GM19023 (cell line): ENCODE results near the gene POC1A.

Experiments
- ATAC-seq: cut with Tn5 transposase; IDR thresholded peaks from one replicate; pipeline ENCODE4 v1.9.1; 2021; ENCODE audit warnings: mild to moderate bottlenecking, moderate library complexity; ENCODE audit not compliant: unreplicated experiment

Gene POC1A

GRCh38 chr3:52132041-52132440 is 22.2 kb downstream of the POC1A start:
- no peak for ATAC-seq

- no peak for ATAC-seq
Observed at GRCh38 chr3:52130966-52131622, 23.1 kb downstream of the POC1A start.

DNA sequence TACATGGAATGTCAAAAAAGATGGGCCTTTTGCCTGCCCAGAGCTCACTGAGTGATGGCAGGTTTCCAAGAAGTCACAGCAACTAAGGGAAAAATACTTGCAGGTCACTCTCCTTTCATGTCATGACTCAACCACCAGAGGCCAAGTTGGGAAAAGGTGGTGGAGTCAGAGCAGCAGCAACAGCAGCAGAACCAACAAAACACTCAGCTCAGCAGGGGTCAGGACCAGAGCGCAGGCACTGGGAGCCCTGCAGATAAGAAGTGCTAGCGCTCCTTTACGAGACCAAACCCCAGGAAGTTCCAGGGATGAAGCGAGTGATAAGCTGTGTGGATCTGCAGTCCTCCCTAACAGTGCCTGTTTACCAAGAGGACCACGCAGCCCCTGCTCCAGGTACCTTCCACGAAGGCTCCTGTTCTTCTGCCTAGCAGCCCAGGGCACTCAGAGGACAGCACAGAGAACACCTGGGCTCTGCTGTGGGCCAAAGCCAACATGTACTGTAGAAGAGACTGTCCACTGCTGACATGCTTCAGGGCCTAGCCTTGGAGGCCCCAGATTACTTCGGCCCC is 26.0 kb downstream of the POC1A start:
- ATAC-seq = no peak

DNA sequence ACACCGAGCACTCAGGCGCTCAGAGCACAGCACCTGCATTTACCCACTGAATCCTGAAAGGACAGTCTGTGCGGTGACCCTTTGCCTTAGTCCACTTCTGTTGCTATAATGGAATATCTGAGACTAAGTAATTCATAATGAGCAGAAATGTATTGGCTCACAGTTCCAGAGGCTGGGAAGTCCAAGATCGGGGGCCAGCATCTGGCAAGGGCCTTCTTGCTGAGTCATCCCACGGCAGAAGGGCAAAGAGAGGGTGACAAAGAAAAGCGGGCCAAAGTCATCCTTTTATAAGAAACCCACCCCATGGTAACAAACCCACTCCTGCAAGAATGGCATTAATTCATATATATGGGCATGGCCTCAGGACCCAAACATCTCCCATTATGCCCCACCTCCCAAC is 27.7 kb downstream of the POC1A start:
- ATAC-seq = no peak

GRCh38 chr3:52126036-52126435 is 28.2 kb downstream of the POC1A start:
- no peak for ATAC-seq

DNA sequence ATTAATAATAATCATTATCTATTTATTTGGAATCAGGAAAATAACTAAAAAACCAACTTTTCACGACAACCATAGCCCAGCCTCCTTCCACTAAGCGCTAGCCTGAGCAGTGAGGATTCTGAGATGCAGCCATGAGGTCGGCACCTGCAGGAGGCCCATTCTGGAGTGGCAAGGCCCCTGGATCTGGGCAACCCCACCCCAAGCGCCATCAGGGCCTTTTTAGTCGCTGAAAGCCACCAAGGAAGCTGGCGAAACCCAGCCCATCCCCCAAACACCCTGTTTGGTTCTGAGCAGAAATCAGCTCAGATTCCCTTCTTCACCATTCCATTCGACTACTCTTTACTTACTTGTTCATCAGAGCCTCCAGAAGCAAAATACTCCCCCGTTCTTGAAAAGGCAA is 29.5 kb downstream of the POC1A start:
- ATAC-seq = no peak

DNA sequence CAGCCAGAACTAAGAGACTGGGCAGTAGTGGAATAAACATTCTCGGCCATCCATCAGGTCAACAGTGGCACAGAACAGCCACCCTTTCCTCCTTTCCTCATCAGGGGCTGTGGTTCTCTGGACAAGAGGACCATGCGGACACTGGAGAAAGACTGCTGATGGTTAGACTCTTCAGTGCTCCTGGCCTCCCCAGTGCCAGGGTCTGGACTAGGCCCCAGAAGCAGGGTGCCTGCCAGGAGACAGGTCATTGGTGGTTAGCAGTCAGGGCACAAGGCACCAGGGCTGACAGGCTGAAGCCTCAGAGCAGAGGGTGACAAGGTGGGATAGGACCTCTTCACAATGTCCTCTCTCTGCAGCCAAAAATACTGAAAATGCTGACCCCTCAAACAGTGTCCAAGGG is 30.1 kb downstream of the POC1A start:
- ATAC-seq = no peak

- ATAC-seq = no peak
Observed at GRCh38 chr3:52123106-52123725, 31.0 kb downstream of the POC1A start.

DNA sequence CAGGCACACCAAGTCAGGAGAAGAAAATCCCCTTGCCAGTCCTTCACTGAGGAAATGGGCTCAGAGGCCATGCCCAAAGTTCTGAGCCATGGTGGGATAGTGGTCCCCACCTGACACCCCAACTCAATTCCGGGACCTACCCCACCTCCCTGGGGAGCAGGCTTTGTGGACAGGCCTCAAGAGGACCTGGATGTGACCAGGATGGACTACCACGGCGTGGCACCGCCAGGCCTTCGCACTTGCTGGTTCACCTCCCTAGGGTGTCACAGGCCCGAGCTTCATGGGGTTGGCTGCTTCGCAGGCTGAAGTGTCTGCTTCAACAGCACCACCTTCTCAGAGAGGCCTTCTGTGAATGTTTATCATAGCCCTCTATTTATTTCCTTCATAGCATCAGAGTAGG is 31.7 kb downstream of the POC1A start:
- no peak for ATAC-seq

DNA sequence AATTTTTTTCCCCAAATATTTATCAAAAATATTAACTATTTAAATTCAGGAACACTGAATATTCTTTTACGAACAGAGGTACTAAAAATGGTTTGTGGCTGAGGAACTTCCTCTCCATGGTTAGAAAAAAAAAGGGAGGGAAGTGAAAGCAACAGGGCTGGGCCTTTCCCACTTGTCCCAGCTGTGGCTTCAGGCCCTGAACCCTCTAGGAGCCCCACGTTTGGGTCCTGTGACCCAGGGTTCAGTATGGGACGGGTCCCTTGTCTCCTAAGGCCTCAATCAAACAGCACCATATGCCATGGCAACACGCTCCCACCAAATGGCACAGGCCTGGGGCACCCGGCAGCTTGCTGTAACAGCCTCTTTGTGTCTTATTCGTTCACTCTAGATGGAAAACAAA is 32.4 kb downstream of the POC1A start:
- ATAC-seq = no peak

DNA sequence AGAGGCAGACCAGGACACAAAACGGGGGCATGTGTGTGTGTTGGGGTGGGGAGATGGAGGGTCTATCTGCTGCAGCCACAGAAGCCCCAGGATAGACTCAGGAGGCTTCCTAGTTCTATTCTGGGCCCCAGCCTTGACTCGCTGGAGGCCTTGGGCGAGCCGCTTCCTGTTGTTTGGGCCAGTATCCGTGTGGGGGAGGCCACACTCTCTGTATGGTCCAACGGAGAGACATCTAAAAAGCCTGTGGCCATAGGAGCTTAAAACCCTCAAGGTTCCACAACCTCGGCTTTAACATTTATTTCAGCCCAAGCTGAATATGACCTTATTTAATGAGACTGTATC is 32.8 kb downstream of the POC1A start:
- no peak for ATAC-seq

DNA sequence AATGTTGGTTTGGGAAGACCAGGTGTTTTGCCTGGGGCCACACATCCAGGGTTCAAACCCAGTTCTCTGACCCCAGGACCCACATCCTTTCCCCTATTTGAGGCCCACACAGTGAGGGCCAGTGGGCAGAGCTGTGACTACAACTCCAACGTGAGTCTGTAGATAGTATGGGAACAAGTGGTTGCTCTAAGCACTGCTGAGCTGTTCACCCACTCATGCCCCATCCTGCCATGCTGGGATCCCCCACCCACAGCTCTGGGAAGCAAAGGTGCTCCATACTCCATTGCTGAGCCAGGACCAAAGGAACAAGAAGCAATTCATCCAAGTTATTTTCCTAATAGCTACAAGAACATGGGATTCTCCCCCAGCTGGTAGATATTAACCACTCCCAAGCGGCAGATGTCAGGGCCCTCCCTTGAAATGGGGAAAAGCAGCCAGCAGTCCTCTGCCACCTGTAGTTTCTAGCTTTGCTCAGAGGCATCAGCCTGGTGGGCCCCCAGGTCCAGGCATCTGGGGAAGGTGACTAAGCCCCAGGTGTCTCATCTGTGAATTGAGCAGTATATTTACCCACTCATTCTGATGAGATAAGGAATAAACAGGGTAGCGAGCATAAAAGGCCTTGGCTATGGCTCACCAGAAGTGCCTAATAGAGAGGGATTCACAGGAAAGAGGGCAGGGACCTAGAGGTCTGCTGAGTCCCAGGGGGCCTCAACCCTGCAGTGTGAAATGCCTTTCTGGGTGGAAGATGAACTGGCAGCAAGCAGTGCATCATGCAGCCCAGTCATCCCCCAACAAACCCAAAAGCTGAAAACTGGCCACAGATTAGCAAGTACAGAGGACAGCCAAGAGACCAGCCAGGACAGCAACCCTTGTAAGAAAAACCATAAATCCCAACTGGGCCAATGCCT is 33.4 kb downstream of the POC1A start:
- no peak for ATAC-seq

- ATAC-seq = no peak
Observed at GRCh38 chr3:52119826-52120225, 34.4 kb downstream of the POC1A start.

- ATAC-seq = no peak
Observed at GRCh38 chr3:52119099-52119498, 35.1 kb downstream of the POC1A start.

DNA sequence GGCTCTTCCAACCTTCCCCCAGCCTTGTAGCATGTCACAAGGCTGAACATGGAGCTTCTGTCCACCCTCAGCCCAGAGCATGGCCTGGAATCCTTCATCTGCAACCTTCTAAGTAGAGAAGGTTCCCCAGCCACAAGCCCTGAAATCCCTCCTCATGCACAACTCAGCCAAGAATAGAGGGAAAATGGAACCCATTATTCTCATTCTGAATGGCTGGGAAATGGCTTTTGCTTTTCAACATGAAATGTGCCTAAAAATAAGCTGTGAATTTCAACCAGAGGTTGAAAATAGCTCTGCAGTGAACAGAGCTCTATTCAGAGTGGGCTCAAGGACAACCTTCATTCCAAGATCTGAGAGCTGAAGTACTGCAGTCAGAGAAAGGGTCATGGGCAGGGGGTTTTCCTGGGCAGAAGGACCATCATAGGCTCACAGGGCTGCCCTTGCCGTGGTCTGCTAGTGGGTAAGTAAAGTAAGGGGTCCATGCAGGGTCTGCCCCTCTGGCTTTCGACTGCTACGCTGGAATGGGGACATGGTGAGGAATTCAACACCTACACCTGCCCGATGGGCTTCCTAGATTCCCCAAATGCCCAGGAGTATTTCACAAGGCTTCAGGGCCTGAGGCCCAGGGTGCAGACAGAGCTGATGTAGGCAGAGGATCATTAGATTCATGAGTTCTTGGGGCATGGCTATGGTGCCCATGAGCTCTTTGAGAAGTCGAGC is 35.9 kb downstream of the POC1A start:
- no peak for ATAC-seq

DNA sequence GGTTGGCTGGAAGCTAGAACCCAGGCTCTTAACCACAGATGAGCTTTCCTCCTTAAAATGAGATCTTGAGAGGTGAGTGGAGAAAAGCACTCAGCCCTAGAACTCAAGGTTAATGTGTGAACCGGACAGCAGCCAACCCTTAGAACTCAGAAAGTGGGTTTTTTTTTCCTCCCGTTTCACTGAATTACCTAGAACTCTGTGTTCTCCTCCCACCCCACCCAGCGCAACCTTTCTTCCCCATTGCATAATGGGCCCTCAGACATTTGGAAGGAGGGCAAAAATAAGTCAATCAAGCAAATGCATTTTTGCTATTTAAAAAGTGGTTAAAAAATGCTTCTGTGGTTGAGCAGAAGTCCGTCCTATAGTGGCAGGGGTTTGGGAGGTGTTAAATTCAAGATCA is 36.7 kb downstream of the POC1A start:
- ATAC-seq = no peak

DNA sequence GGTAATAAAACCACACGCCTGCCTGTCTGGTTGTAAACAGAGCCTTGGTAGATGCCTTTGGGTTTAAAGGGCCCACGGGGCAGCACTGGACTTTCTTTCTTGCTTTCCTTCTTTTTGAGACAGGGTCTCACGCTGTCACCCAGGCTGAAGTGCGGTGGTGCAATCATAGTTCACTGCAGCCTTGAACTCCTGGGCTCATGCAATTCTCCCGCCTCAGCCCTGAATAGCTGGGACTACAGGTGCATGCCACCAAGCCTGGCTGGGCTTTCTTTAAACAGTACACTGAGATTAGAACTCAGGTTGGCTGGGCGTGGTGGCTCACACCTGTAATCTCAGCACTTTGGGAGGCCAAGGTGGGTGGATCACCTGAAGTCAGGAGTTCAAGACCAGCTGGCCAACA is 42.2 kb downstream of the POC1A start:
- ATAC-seq = no peak

DNA sequence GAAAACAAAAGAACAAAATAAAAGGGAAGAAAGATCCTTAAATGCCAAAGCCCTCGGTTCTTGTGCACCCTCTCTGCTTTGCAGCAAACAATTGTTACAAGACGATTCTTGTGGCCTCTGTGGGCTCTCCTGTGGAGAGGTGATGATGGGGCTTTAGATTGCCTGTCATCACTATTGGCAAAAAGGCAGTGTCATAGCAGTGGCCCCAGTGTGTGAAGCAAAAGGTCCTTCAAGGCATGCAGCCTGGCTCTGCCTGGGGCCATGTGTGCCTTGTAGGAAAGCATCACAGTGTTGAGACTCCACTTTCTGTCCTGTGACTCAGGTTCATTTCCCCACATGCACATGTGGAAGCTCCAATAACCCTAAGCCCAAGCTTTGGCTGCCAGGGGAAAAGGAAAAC is 43.7 kb downstream of the POC1A start:
- no peak for ATAC-seq

DNA sequence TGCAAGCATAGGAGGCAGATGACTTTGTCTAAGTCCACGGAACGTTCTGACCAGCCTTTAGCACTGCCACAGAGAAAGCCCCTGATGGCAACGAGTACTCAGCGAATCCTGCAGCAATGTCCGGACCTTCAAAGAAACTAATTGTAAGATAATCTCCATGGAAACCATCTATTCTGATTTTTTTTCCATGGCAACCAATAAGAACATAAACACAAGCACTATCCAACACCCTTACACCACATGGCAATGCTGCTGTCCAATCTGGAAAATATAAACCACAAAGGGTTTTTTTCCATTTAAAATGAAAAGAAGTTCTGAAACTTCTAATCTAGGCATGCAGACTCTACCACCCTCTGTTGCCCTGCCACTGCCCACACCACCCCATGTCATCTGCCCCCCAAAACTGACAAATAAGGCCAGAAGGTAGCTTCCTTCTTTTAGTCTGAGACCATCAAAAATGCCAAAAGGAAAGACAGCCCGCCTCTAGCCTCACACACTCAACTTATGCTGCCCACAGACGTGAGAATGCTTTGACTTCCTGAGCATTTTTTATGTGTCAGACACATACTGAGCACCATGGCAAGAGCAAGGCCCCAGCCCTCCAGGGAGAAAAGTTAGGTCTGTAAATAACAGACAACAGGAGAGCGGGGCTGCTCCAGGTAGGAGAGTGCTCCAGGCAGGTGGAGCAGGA is 44.5 kb downstream of the POC1A start:
- no peak for ATAC-seq
